IMR-90 (cell line): ENCODE measurements around the gene TCF12. TPM values are rescaled to one million over a fixed set of nuclear protein-coding genes. Genes with fewer than 3 reads are reported as not detected.

Experiments used
- ATAC-seq: fragments of 200-7000 bp; cut with Tn5 transposase; 2 replicates; pipeline ENCODE4 v1.9.1; 2020; ENCODE audit warnings: low read depth, mild to moderate bottlenecking, moderate library complexity
- BruUV-seq: library from RNA; stranded (reverse); fragments of 400-500 nt; replicated peaks from 2 replicates; lab custom pipeline; 2021; lab: Mats Ljungman, UMichigan
- CTCF ChIA-PET: fragments of 300-600 bp; formaldehyde crosslinking; extraction: SDS; loops from one replicate; lab custom pipeline; 2021; ENCODE audit warnings: antibody characterized with exemption; lab: Yijun Ruan, JAX
- POLR2A ChIA-PET: fragments of 300-600 bp; sonication (Branson Sonifier 250); formaldehyde crosslinking; loops from one replicate; lab custom pipeline; 2022; ENCODE audit warnings: antibody characterized with exemption; ENCODE audit not compliant: unreplicated experiment; lab: Charles Lee
- DNase-seq: peaks from one replicate; pipeline ENCODE4 v3.0.0; 2013
- H2AFZ ChIP-seq: replicated peaks from 2 replicates; pipeline ENCODE3; 2013; ENCODE audit warnings: low read length, mild to moderate bottlenecking; ENCODE audit not compliant: poor library complexity
- H2AK5ac ChIP-seq: 2 replicates; pipeline ENCODE4 v1.6.1; 2013; ENCODE audit warnings: low read depth, low read length, inconsistent platforms
- H2AK9ac ChIP-seq: replicated peaks from 2 replicates; pipeline ENCODE3; 2013; ENCODE audit warnings: mild to moderate bottlenecking, low read depth, low read length, moderate library complexity; ENCODE audit not compliant: poor library complexity
- H2BK120ac ChIP-seq: 2 replicates; pipeline ENCODE4 v1.6.1; 2013; ENCODE audit warnings: low read depth, low read length, inconsistent platforms
- H2BK15ac ChIP-seq: 3 replicates; pipeline ENCODE4 v1.6.1; 2013; ENCODE audit warnings: low read depth, low read length, inconsistent platforms
- H2BK20ac ChIP-seq: 2 replicates; pipeline ENCODE4 v1.6.1; 2013; ENCODE audit warnings: low read depth, mild to moderate bottlenecking, inconsistent platforms, low read length, moderate library complexity
- H2BK5ac ChIP-seq: 2 replicates; pipeline ENCODE4 v1.6.1; 2013; ENCODE audit warnings: mild to moderate bottlenecking, low read depth, low read length, inconsistent platforms; ENCODE audit not compliant: poor library complexity, severe bottlenecking
- H3K14ac ChIP-seq: replicated peaks from 2 replicates; pipeline ENCODE4 v1.6.1; 2013; ENCODE audit warnings: low read depth, low read length, inconsistent platforms
- H3K18ac ChIP-seq: 2 replicates; pipeline ENCODE4 v1.6.1; 2013; ENCODE audit warnings: low read depth, low read length, control low read depth
- H3K23ac ChIP-seq: 2 replicates; pipeline ENCODE4 v1.6.1; 2013; ENCODE audit warnings: low read depth, low read length, inconsistent platforms
- H3K27ac ChIP-seq: 2 replicates; pipeline ENCODE4 v1.5.1; 2013; ENCODE audit warnings: mild to moderate bottlenecking, control low read depth, low read length; ENCODE audit not compliant: insufficient read depth
- H3K27me3 ChIP-seq: 2 replicates; pipeline ENCODE4 v1.6.1; 2013; ENCODE audit warnings: low read length; ENCODE audit not compliant: control insufficient read depth, insufficient read depth
- H3K36me3 ChIP-seq: 2 replicates; pipeline ENCODE4 v1.6.1; 2013; ENCODE audit warnings: low read length, mixed read lengths; ENCODE audit not compliant: control insufficient read depth, insufficient read depth
- H3K4ac ChIP-seq: 2 replicates; pipeline ENCODE4 v1.6.1; 2013; ENCODE audit warnings: low read depth, low read length, inconsistent platforms
- H3K4me1 ChIP-seq: 2 replicates; pipeline ENCODE4 v1.6.1; 2013; ENCODE audit warnings: low read length, mixed read lengths; ENCODE audit not compliant: control insufficient read depth, insufficient read depth
- H3K4me2 ChIP-seq: 2 replicates; pipeline ENCODE4 v1.6.1; 2013; ENCODE audit warnings: low read depth, mild to moderate bottlenecking, control low read depth, low read length, moderate library complexity
- H3K4me3 ChIP-seq: 2 replicates; pipeline ENCODE4 v1.5.1; 2013; ENCODE audit warnings: low read depth, mild to moderate bottlenecking, control low read depth, low read length, moderate library complexity; ENCODE audit not compliant: insufficient read depth
- H3K56ac ChIP-seq: 2 replicates; pipeline ENCODE4 v1.6.1; 2013; ENCODE audit warnings: low read length, inconsistent platforms; ENCODE audit not compliant: insufficient read depth; ENCODE audit errors: extremely low read depth
- H3K79me1 ChIP-seq, 2 experiments: 2 replicates each; pipeline ENCODE4 v1.6.1; 2013; ENCODE audit warnings: low read length in 2 of 2, inconsistent platforms in 1 of 2, low read depth in 1 of 2
- H3K9ac ChIP-seq: 2 replicates; pipeline ENCODE4 v1.6.1; 2013; ENCODE audit warnings: low read depth, low read length, control low read depth
- H3K9me1 ChIP-seq: 2 replicates; pipeline ENCODE4 v1.6.1; 2013; ENCODE audit warnings: low read length, inconsistent platforms; ENCODE audit not compliant: insufficient read depth
- H3K9me3 ChIP-seq: 2 replicates; pipeline ENCODE4 v1.6.1; 2013; ENCODE audit warnings: low read length; ENCODE audit not compliant: control insufficient read depth, insufficient read depth
- H4K20me1 ChIP-seq: 2 replicates; pipeline ENCODE4 v1.6.1; 2013; ENCODE audit warnings: low read length, inconsistent platforms; ENCODE audit not compliant: insufficient read depth
- H4K5ac ChIP-seq: 2 replicates; pipeline ENCODE4 v1.6.1; 2013; ENCODE audit warnings: mild to moderate bottlenecking, low read depth, low read length, control low read depth
- H4K8ac ChIP-seq, 2 experiments: 2 replicates each; pipeline ENCODE4 v1.6.1; 2013; ENCODE audit warnings: low read depth in 2 of 2, low read length in 2 of 2, control low read depth in 1 of 2, inconsistent platforms in 1 of 2
- H4K91ac ChIP-seq: 2 replicates; pipeline ENCODE4 v1.6.1; 2013; ENCODE audit warnings: low read depth, low read length, inconsistent platforms; ENCODE audit not compliant: insufficient read depth
- CEBPB ChIP-seq: IDR thresholded peaks from 2 replicates; pipeline ENCODE4 v1.6.1; 2012; ENCODE audit warnings: low read depth, low read length, improper control_type of control experiment
- RAD21 ChIP-seq: IDR thresholded peaks from 2 replicates; pipeline ENCODE4 v1.6.1; 2012; ENCODE audit warnings: low read length, improper control_type of control experiment
- WGBS, 2 experiments: methylation state at CpG; one replicate each; pipeline versions ENCODE4 v1.1.5 to v1.1.7; 2013; ENCODE audit warnings: missing lambda C conversion rate in 2 of 2; ENCODE audit not compliant: insufficient read length in 1 of 2; ENCODE audit errors: extremely low coverage in 2 of 2; 5-methylcytosine and 5-hydroxymethylcytosine counted together
- dilution Hi-C: fragments of 300-500 bp; cut with HindIII; formaldehyde crosslinking; loops from one replicate; pipeline ENCODE4 v1.14.3; 2018; ENCODE audit warnings: low sequenced_read_pairs; ENCODE audit not compliant: unreplicated experiment
- in situ Hi-C: fragments of 300-500 bp; cut with MboI; formaldehyde crosslinking; loops from 3 replicates; pipeline ENCODE4 v1.14.3; 2019; ENCODE audit warnings: low sequenced_read_pairs, inconsistent platforms, mixed read lengths
- intact Hi-C: fragments of 100-400 bp; cut with micrococcal nuclease; formaldehyde crosslinking; loops from 2 replicates; pipeline ENCODE4 v1.10.0; 2022
- polyA plus RNA-seq, 3 experiments: library from polyadenylated mRNA; depleted of rRNA; stranded (reverse); fragments of >200 nt; gene quantifications; 2 replicates each; pipeline ENCODE4 v1.2.3, GENCODE V29; 2012; ENCODE audit warnings: low replicate concordance in 1 of 3
- total RNA-seq: library from RNA; depleted of rRNA; stranded (reverse); fragments of >200 nt; gene quantifications from 2 replicates; pipeline ENCODE4 v1.2.3, GENCODE V29; 2012
- TF ChIP-seq, protein P1 (sequence below): conservative IDR thresholded peaks from 2 replicates; pipeline ENCODE4 v1.5.1; 2012; ENCODE audit warnings: mild to moderate bottlenecking, low read depth, low read length, improper control_type of control experiment

The TCF12 gene
- total and polyA plus RNA-seq, 2 of the 4 experiments (the other 2 are of a cell fraction), result 79.4 to 160 TPM

GRCh38 chr15:57326196-57326595 is 407.8 kb downstream of the TCF12 start:
- no peak overlapping the region for H2BK15ac ChIP-seq
- peaks cover 13% of the 10 kb centered on the region for H3K9me1 ChIP-seq
- no peak overlapping the region for H3K18ac ChIP-seq
- H3K4me3 ChIP-seq, result no peak overlapping the region
- H3K9ac ChIP-seq, result no peak overlapping the region
- no peak overlapping the region for H2AK9ac ChIP-seq
- no TSS peak for BruUV-seq
- H2BK5ac ChIP-seq, result no peak overlapping the region
- no peak overlapping the region for H2AFZ ChIP-seq
- H4K8ac ChIP-seq, result no peak overlapping the region
- 100% methylated on average over 9 of the region's 23 CpGs; no CpG with 5 or more reads in 1 of the 2 experiments for WGBS, 2 experiments
- no peak overlapping the region for H3K27ac ChIP-seq
- no peak for ATAC-seq
- H4K91ac ChIP-seq, result 0 out of 2 replicates have a peak overlapping the region, but pooled peaks have one; percentile 17
- no peaks in the 10 kb centered on the region for H3K36me3 ChIP-seq
- TF ChIP-seq, protein P1, sequence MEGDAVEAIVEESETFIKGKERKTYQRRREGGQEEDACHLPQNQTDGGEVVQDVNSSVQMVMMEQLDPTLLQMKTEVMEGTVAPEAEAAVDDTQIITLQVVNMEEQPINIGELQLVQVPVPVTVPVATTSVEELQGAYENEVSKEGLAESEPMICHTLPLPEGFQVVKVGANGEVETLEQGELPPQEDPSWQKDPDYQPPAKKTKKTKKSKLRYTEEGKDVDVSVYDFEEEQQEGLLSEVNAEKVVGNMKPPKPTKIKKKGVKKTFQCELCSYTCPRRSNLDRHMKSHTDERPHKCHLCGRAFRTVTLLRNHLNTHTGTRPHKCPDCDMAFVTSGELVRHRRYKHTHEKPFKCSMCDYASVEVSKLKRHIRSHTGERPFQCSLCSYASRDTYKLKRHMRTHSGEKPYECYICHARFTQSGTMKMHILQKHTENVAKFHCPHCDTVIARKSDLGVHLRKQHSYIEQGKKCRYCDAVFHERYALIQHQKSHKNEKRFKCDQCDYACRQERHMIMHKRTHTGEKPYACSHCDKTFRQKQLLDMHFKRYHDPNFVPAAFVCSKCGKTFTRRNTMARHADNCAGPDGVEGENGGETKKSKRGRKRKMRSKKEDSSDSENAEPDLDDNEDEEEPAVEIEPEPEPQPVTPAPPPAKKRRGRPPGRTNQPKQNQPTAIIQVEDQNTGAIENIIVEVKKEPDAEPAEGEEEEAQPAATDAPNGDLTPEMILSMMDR, result no peak
- no peak for TF ChIP-seq RAD21
- TF ChIP-seq CEBPB, result no peak
- no peak overlapping the region for H2BK20ac ChIP-seq
- H3K79me1 ChIP-seq, result no peaks in the 10 kb centered on the region
- CTCF ChIA-PET, result no interaction called here
- no peak overlapping the region for H3K4me2 ChIP-seq
- peaks cover 4% of the 10 kb centered on the region for H3K4me1 ChIP-seq
- no peaks in the 10 kb centered on the region for H4K20me1 ChIP-seq
- intact Hi-C loops, result loop anchor here (5.0 kb wide), 2 partner anchors 104 to 174 kb away; no protein-coding TSS in a partner anchor
- H3K9me3 ChIP-seq, result no peaks in the 10 kb centered on the region
- in situ Hi-C loops, result no loop called here
- no peak for DNase-seq
- no peak overlapping the region for H3K23ac ChIP-seq
- H3K27me3 ChIP-seq, result no peaks in the 10 kb centered on the region
- dilution Hi-C loops, result loop anchor here (25.0 kb wide), 1 partner anchor 211 kb away; no protein-coding TSS in a partner anchor
- peak overlapping the region; percentile 31 for H2BK120ac ChIP-seq
- H2AK5ac ChIP-seq, result peak overlapping the region; percentile 46
- POLR2A ChIA-PET, result no interaction called here
- H4K5ac ChIP-seq, result no peak overlapping the region
- no peak overlapping the region for H3K4ac ChIP-seq
- no peak overlapping the region for H3K14ac ChIP-seq
- no peak overlapping the region for H3K56ac ChIP-seq
